A549 treated with dexamethasone at 1 μM for 4 hours (cell line): ENCODE measurements around the gene OR5L1. TPM values are rescaled to one million over a fixed set of nuclear protein-coding genes. Genes with fewer than 3 reads are reported as not detected.

Source experiments
- total RNA-seq: library from RNA; stranded (reverse); fragments of 200-300 nt; extraction: Qiagen RNA extraction; gene quantifications from 5 replicates; pipeline ENCODE4 v1.2.3, GENCODE V29; 2022

The OR5L1 gene
- not detected in 5 replicates for total RNA-seq

DNA sequence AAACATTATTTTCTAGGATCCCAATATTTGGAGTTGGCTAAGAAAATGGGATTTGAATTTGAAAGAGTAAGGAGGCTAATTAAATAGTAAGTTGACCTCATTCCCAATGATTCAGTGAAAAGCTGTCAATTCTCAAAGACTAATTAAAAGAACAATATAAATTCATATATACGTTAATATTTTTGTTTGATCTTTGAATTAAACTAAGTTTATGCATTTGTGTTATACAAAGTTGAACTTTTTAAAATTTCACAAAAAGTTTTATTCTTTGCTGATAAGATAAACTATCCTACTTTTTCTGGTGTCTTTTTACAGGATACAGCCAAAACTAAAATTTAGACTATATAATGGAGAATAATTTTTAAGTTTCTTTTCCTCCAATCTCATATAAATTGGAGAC lies at the start of gene OR5L1:
Gene OR5L1, plus strand, starts transcription at position 301 of the 400 bp plus-strand sequence. CDS start 100 bp downstream, outside the sequence.

DNA sequence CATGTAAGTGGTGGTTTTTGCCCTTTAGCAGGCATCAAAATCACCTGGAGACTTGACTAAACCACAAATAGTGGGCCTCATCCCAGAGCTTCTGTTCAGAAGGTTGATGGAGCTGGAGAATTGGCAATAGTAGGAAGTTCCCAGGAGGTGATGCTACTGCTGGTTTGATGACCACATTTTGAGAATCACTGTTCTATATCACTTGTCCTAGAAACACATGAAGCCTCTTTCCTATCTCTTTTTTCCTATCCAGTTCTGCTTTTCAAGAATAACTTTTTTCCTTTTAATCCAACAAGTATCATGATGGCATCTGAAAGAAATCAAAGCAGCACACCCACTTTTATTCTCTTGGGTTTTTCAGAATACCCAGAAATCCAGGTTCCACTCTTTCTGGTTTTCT lies 38.0 kb upstream of the OR5L1 start, which contains the start of gene OR5D13:
Gene OR5D13, plus strand, starts transcription at position 301 of the 400 bp plus-strand sequence. Its CDS starts 0 bp downstream, at position 301.

DNA sequence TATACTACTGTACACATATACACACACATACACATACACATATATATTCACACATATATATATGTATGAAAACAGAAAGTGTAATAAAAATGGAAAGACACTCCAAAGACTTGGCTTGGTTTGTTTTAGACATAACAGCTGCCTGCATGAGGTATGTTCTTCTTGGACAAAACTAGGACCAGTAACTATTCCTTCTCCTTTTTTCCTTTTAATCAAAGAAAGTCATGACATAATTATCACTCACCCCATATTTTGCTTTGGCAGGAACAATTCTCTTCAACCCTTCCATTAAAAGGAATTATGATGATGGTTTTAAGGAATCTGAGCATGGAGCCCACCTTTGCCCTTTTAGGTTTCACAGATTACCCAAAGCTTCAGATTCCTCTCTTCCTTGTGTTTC lies 15.9 kb upstream of the OR5L1 start, which contains the start of gene OR5D14:
Gene OR5D14, plus strand, starts transcription at position 301 of the 400 bp plus-strand sequence. Its CDS starts 0 bp downstream, at position 301.

DNA sequence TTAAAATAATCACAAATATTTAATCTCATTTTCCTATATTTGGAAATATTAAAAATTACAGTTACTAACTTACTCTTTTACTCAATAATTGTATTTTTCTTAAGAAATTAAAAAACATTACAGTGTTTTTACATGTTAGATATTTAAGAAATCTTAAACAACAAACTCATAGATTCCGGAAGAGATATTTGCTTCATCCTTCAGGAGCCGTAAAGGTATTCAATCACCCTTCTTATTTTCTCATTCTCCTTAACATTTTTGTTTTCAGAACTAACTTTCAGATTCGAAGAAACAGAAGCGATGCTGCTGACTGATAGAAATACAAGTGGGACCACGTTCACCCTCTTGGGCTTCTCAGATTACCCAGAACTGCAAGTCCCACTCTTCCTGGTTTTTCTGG lies 8.2 kb downstream of the OR5L1 start, which contains the start of gene OR5D18:
Gene OR5D18, plus strand, starts transcription at position 301 of the 400 bp plus-strand sequence. Its CDS starts 0 bp downstream, at position 301.

DNA sequence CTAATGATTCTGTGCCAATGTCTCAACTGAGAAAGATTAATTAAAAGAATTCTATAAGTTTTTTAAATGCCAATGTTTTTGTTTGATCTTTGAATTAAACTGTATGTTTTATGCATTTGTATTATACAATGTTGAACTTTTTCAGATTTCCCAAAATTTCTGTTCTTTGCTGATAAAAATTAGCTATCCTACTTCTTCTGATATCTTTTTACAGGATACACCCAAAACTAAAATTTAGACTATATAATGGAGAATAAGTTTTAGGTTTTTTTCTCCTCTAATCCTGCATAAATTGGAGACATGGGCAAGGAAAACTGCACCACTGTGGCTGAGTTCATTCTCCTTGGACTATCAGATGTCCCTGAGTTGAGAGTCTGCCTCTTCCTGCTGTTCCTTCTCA lies 15.8 kb downstream of the OR5L1 start, which contains the start of gene OR5L2:
Gene OR5L2, plus strand, starts transcription at position 301 of the 400 bp plus-strand sequence. Its CDS starts 0 bp downstream, at position 301.

DNA sequence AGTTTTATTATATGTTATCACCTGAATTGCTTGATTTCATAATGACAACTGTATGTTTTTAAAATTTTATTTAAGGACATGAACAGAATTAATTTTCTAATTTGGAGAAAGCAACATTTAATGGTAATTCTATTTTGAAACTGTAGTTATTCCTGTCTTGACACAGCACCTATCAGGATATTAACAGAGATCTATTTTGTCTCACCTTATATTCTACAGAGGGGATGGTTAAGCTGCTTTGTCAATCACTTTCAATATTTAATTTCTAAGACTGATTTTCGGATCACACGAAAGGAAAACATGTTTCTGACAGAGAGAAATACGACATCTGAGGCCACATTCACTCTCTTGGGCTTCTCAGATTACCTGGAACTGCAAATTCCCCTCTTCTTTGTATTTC lies 27.3 kb downstream of the OR5L1 start, which contains the start of gene OR5D16:
Gene OR5D16, plus strand, starts transcription at position 301 of the 400 bp plus-strand sequence. Its CDS starts 0 bp downstream, at position 301.

Other genes starting within 250 kb of the OR5L1 start
- gene OR4C16, start 239.2 kb upstream of the OR5L1 start, total RNA-seq, result not detected in 5 replicates
- not detected in 5 replicates for gene OR4C11, start 203.7 kb upstream of the OR5L1 start, total RNA-seq
- gene OR4P4, start 176.3 kb upstream of the OR5L1 start, total RNA-seq, result not detected in 5 replicates
- not detected in 5 replicates for gene OR4S2, start 163.0 kb upstream of the OR5L1 start, total RNA-seq
- gene OR4C6, start 149.2 kb upstream of the OR5L1 start, total RNA-seq, result not detected in 5 replicates
- gene OR5D13, start 37.9 kb upstream of the OR5L1 start, total RNA-seq, result not detected in 5 replicates
- gene OR5D14, start 15.8 kb upstream of the OR5L1 start, total RNA-seq, result not detected in 5 replicates
- not detected in 5 replicates for gene OR5D18, start 8.3 kb downstream of the OR5L1 start, total RNA-seq
- not detected in 5 replicates for gene OR5L2, start 15.9 kb downstream of the OR5L1 start, total RNA-seq
- gene OR5D16, start 27.4 kb downstream of the OR5L1 start, total RNA-seq, result not detected in 5 replicates
- gene TRIM51, start 71.9 kb downstream of the OR5L1 start, total RNA-seq, result not detected in 5 replicates
- not detected in 5 replicates for gene OR5W2, start 103.2 kb downstream of the OR5L1 start, total RNA-seq
- gene OR5I1, start 125.0 kb downstream of the OR5L1 start, total RNA-seq, result not detected in 5 replicates
- not detected in 5 replicates for gene OR10AG1, start 158.6 kb downstream of the OR5L1 start, total RNA-seq
- gene OR5F1, start 183.3 kb downstream of the OR5L1 start, total RNA-seq, result not detected in 5 replicates
- not detected in 5 replicates for gene OR5AS1, start 216.3 kb downstream of the OR5L1 start, total RNA-seq